GM18511 (cell line): ENCODE data around the gene CERS6.

Experiments
- ATAC-seq: cut with Tn5 transposase; IDR thresholded peaks from one replicate; pipeline ENCODE4 v1.9.1; 2021; ENCODE audit warnings: mild to moderate bottlenecking, moderate library complexity; ENCODE audit not compliant: unreplicated experiment

Gene CERS6

GRCh38 chr2:168596881-168597655 lies 141.0 kb downstream of the CERS6 start:
- ATAC-seq: no peak

- ATAC-seq: no peak
Measured at GRCh38 chr2:168599738-168600137, 143.7 kb downstream of the CERS6 start.

- ATAC-seq: no peak
Measured at GRCh38 chr2:168600949-168601348, 144.9 kb downstream of the CERS6 start.

- peak; percentile 82 for ATAC-seq
Measured at GRCh38 chr2:168601741-168602140, 145.7 kb downstream of the CERS6 start.

- ATAC-seq: no peak
Measured at GRCh38 chr2:168602379-168602778, 146.3 kb downstream of the CERS6 start.

- ATAC-seq: no peak
Measured at GRCh38 chr2:168602846-168603401, 146.9 kb downstream of the CERS6 start.

- no peak for ATAC-seq
Measured at GRCh38 chr2:168603439-168603961, 147.4 kb downstream of the CERS6 start.

- no peak for ATAC-seq
Measured at GRCh38 chr2:168604252-168604651, 148.2 kb downstream of the CERS6 start.

- ATAC-seq: no peak
Measured at GRCh38 chr2:168607992-168608391, 151.9 kb downstream of the CERS6 start.

GRCh38 chr2:168608796-168609195 lies 152.7 kb downstream of the CERS6 start:
- no peak for ATAC-seq

- no peak for ATAC-seq
Measured at GRCh38 chr2:168611091-168611490, 155.0 kb downstream of the CERS6 start.

GRCh38 chr2:168611896-168612650 lies 156.0 kb downstream of the CERS6 start:
- ATAC-seq: no peak

GRCh38 chr2:168612719-168613118 lies 156.6 kb downstream of the CERS6 start:
- ATAC-seq: no peak

GRCh38 chr2:168613551-168613950 lies 157.5 kb downstream of the CERS6 start:
- no peak for ATAC-seq

- ATAC-seq: no peak
Measured at GRCh38 chr2:168614172-168615018, 158.3 kb downstream of the CERS6 start.

GRCh38 chr2:168620554-168620953 lies 164.5 kb downstream of the CERS6 start:
- no peak for ATAC-seq

- ATAC-seq: no peak
Measured at GRCh38 chr2:168622559-168622958, 166.5 kb downstream of the CERS6 start.

- peak; percentile 56 for ATAC-seq
Measured at GRCh38 chr2:168624028-168624427, 168.0 kb downstream of the CERS6 start.

- peak; percentile 44 for ATAC-seq
Measured at GRCh38 chr2:168626096-168626495, 170.0 kb downstream of the CERS6 start.

- no peak for ATAC-seq
Measured at GRCh38 chr2:168626647-168627046, 170.6 kb downstream of the CERS6 start.

GRCh38 chr2:168632709-168633121 lies 176.6 kb downstream of the CERS6 start:
- ATAC-seq: no peak
